Measurements from ENCODE around the gene ZNF491.
A peak's percentile ranks its signal among the peaks of the same experiment; 100 is the strongest.
"Not testable (repeated sequence)": the region's sequence is repeated elsewhere in the genome, so short reads cannot be mapped to it uniquely, and the experiment has no call there.

ZNF491 gene

GRCh38 chr19:11767633-11768133 is 30.6 kb upstream of the ZNF491 start:
- H3K4me3 ChIP-seq (ENCODE audit: low read depth, low read length) = peak overlapping the region; percentile 54
- H3K4me1 ChIP-seq (ENCODE audit: control insufficient read depth, insufficient read depth, low read length) = no peaks in the 10 kb centered on the region
- no peaks in the 10 kb centered on the region for H3K9me3 ChIP-seq (ENCODE audit: control insufficient read depth, insufficient read depth, low read depth, low read length)
- CTCF ChIA-PET = interaction anchor here (0.6 kb wide), 1 partner anchor 109 kb away, joined by 5 read pairs; no protein-coding TSS in a partner anchor
- H3K27ac ChIP-seq (ENCODE audit: extremely low read depth, low read depth, low read length) = no peak overlapping the region
- no peak for TF ChIP-seq ZNF311 (tag by site-specific recombination; IDR thresholded peaks at IDR 0.05; ENCODE audit: borderline replicate concordance)
- TF ChIP-seq ZNF248 (tag by site-specific recombination; IDR thresholded peaks at IDR 0.05) = no peak
- no peak for TF ChIP-seq ZNF211 (tag by site-specific recombination; IDR thresholded peaks at IDR 0.05; ENCODE audit: low read depth)
- no peak for TF ChIP-seq ZNF335 (tag by site-specific recombination; conservative IDR thresholded peaks at IDR 0.05)
- TF ChIP-seq ZFHX2 (tag by site-specific recombination; conservative IDR thresholded peaks at IDR 0.05) = peak; percentile 39; the same call in 1 of the 2 replicates
- no peak for TF ChIP-seq ZNF24 (tag by site-specific recombination; IDR thresholded peaks at IDR 0.05)
- TF ChIP-seq PATZ1 (tag by site-specific recombination; IDR thresholded peaks at IDR 0.05) = no peak
- TF ChIP-seq ZBTB11 (tag by site-specific recombination; conservative IDR thresholded peaks at IDR 0.05; ENCODE audit: low read depth) = no peak
- peaks cover 0 to 2% of the 10 kb centered on the region in 2 experiments; a peak in 1 of 3 replicates for H3K36me3 ChIP-seq (ENCODE audit: control insufficient read depth in 2 of 2, insufficient read depth in 1 of 2, low read length in 2 of 2)
- POLR2A ChIA-PET = interaction anchor here (0.5 kb wide), 1 partner anchor 618 kb away, joined by 3 read pairs; no protein-coding TSS in a partner anchor

GRCh38 chr19:11769995-11770394 is 28.3 kb upstream of the ZNF491 start:
- H3K36me3 ChIP-seq (ENCODE audit: control insufficient read depth in 2 of 2, insufficient read depth in 1 of 2, low read length in 2 of 2) = peaks cover 0 to 2% of the 10 kb centered on the region in 2 experiments; a peak in 1 of 3 replicates
- H3K27ac ChIP-seq (ENCODE audit: extremely low read depth, low read depth, low read length) = no peak overlapping the region
- TF ChIP-seq SETDB1 (IDR thresholded peaks at IDR 0.05; ENCODE audit: insufficient read length, low read length) (peak; percentile 23), ZNF274 (IDR thresholded peaks at IDR 0.05; ENCODE audit: low read length) (no peak), ZNF274 (tag by site-specific recombination; IDR thresholded peaks at IDR 0.05; ENCODE audit: borderline replicate concordance) (no peak)
- ChIA-PET CTCF (no interaction called here), POLR2A (no interaction called here)
- no peak overlapping the region for H3K4me3 ChIP-seq (ENCODE audit: low read depth, low read length)
- H3K4me1 ChIP-seq (ENCODE audit: control insufficient read depth, insufficient read depth, low read length) = no peaks in the 10 kb centered on the region
- H3K9me3 ChIP-seq (ENCODE audit: control insufficient read depth, insufficient read depth, low read depth, low read length) = no peaks in the 10 kb centered on the region

- POLR2A ChIA-PET = interaction anchor here (0.7 kb wide), 1 partner anchor 77 kb away, joined by 4 read pairs; no protein-coding TSS in a partner anchor
- H3K4me3 ChIP-seq (ENCODE audit: low read depth, low read length) = not testable (repeated sequence)
These were observed 26.8 kb upstream of the ZNF491 start for GRCh38 chr19:11771520-11771919.

GRCh38 chr19:11776669-11777068 is 21.7 kb upstream of the ZNF491 start:
- H3K9me3 ChIP-seq (ENCODE audit: control insufficient read depth, insufficient read depth, low read depth, low read length); H3K27ac ChIP-seq (ENCODE audit: extremely low read depth, low read depth, low read length); POLR2A ChIA-PET; H3K4me3 ChIP-seq (ENCODE audit: low read depth, low read length); CTCF ChIA-PET; H3K4me1 ChIP-seq (ENCODE audit: control insufficient read depth, insufficient read depth, low read length): not testable (repeated sequence)
- peaks cover 0 to 43% of the 10 kb centered on the region in 2 experiments; a peak in 1 of 3 replicates for H3K36me3 ChIP-seq (ENCODE audit: control insufficient read depth in 2 of 2, insufficient read depth in 1 of 2, low read length in 2 of 2)

More at GRCh38 chr19:11771520-11771919, 26.8 kb upstream of the ZNF491 start:
- not testable (repeated sequence) for H3K36me3 ChIP-seq (ENCODE audit: control insufficient read depth in 2 of 2, insufficient read depth in 1 of 2, low read length in 2 of 2); H3K4me1 ChIP-seq (ENCODE audit: control insufficient read depth, insufficient read depth, low read length); H3K9me3 ChIP-seq (ENCODE audit: control insufficient read depth, insufficient read depth, low read depth, low read length); H3K27ac ChIP-seq (ENCODE audit: extremely low read depth, low read depth, low read length)
- CTCF ChIA-PET = interaction anchor here (0.6 to 0.7 kb wide), 3 partner anchors 9 to 204 kb away, joined by 4 to 6 read pairs (median 5); no protein-coding TSS in a partner anchor
